NCI-H526 treated with DMSO at 0.1 percent for 48 hours (cell line): ENCODE measurements around the gene CRADD.
"Not testable (repeated sequence)": the region's sequence is repeated elsewhere in the genome, so short reads cannot be mapped to it uniquely, and the experiment has no call there.

Experiments
- DNase-seq: peaks from one replicate; lab custom pipeline; 2025; lab: John Stamatoyannopoulos, UW

Gene CRADD

GRCh38 chr12:93677195-93678064, at the start of gene CRADD:
Gene CRADD, plus strand, starts transcription at chr12:93677375.
- peak; percentile 93 for DNase-seq

- DNase-seq: no peak
Observed at GRCh38 chr12:93632383-93632782, 44.8 kb upstream of the CRADD start.

GRCh38 chr12:93634416-93634815, 42.8 kb upstream of the CRADD start:
- no peak for DNase-seq

GRCh38 chr12:93636708-93637107, 40.5 kb upstream of the CRADD start:
- DNase-seq: no peak

- no peak for DNase-seq
Observed at GRCh38 chr12:93638095-93638494, 39.1 kb upstream of the CRADD start.

GRCh38 chr12:93638954-93639353, 38.2 kb upstream of the CRADD start:
- DNase-seq: no peak

GRCh38 chr12:93639406-93639805, 37.8 kb upstream of the CRADD start:
- DNase-seq: no peak

GRCh38 chr12:93641380-93641779, 35.8 kb upstream of the CRADD start:
- DNase-seq: not testable (repeated sequence)

- DNase-seq: no peak
Observed at GRCh38 chr12:93642751-93643150, 34.4 kb upstream of the CRADD start.

- DNase-seq: no peak
Observed at GRCh38 chr12:93645702-93646101, 31.5 kb upstream of the CRADD start.

GRCh38 chr12:93650626-93651025, 26.5 kb upstream of the CRADD start:
- no peak for DNase-seq

GRCh38 chr12:93653079-93653478, 24.1 kb upstream of the CRADD start:
- DNase-seq: no peak

GRCh38 chr12:93653712-93654111, 23.5 kb upstream of the CRADD start:
- no peak for DNase-seq

- DNase-seq: no peak
Observed at GRCh38 chr12:93654421-93654820, 22.8 kb upstream of the CRADD start.

- DNase-seq: no peak
Observed at GRCh38 chr12:93657071-93657470, 20.1 kb upstream of the CRADD start.

GRCh38 chr12:93661021-93661420, 16.2 kb upstream of the CRADD start:
- DNase-seq: peak; percentile 43

GRCh38 chr12:93663006-93663728, 14.0 kb upstream of the CRADD start:
- DNase-seq: no peak

GRCh38 chr12:93663729-93664084, 13.5 kb upstream of the CRADD start:
- DNase-seq: no peak

- DNase-seq: no peak
Observed at GRCh38 chr12:93664573-93665138, 12.5 kb upstream of the CRADD start.

- DNase-seq: no peak
Observed at GRCh38 chr12:93667672-93668071, 9.5 kb upstream of the CRADD start.

- no peak for DNase-seq
Observed at GRCh38 chr12:93668919-93669418, 8.2 kb upstream of the CRADD start.

- DNase-seq: no peak
Observed at GRCh38 chr12:93669452-93669851, 7.7 kb upstream of the CRADD start.

- DNase-seq: no peak
Observed at GRCh38 chr12:93670104-93670503, 7.1 kb upstream of the CRADD start.
